Mucosa of gallbladder (tissue), 1 donor: ENCODE data around the gene SH3D19. TPM values are rescaled to one million over a fixed set of nuclear protein-coding genes. Genes with fewer than 3 reads are reported as not detected.
"Not testable (repeated sequence)": the region's sequence is repeated elsewhere in the genome, so short reads cannot be mapped to it uniquely, and the experiment has no call there.

Experiments
- DNase-seq: peaks from one replicate; pipeline ENCODE4 v3.0.0-alpha.2; 2020; ENCODE audit warnings: low spot score
- total RNA-seq: library from RNA; stranded (reverse); gene quantifications from one replicate; pipeline ENCODE4 v1.2.1, GENCODE V29; 2021
- donor health status: DM: no; HTN: no; CAD: no.

The SH3D19 gene
- total RNA-seq, 1 donor from 2014 or later = 136 TPM

- DNase-seq = no peak
These were observed 2.8 kb downstream of the SH3D19 start for GRCh38 chr4:151322570-151322969.

- DNase-seq = not testable (repeated sequence)
These were observed 3.2 kb downstream of the SH3D19 start for GRCh38 chr4:151322161-151322560.

- DNase-seq = no peak
These were observed 3.8 kb downstream of the SH3D19 start for GRCh38 chr4:151321586-151321985.

- no peak for DNase-seq
These were observed 5.9 kb downstream of the SH3D19 start for GRCh38 chr4:151319490-151319889.

- DNase-seq = no peak
These were observed 6.9 kb downstream of the SH3D19 start for GRCh38 chr4:151318307-151319006.

GRCh38 chr4:151316645-151317044, 8.8 kb downstream of the SH3D19 start:
- no peak for DNase-seq

GRCh38 chr4:151315212-151315886, 10.1 kb downstream of the SH3D19 start:
- DNase-seq = no peak

- DNase-seq = no peak
These were observed 10.9 kb downstream of the SH3D19 start for GRCh38 chr4:151314479-151314878.

- no peak for DNase-seq
These were observed 11.4 kb downstream of the SH3D19 start for GRCh38 chr4:151314010-151314355.

- DNase-seq = no peak
These were observed 11.9 kb downstream of the SH3D19 start for GRCh38 chr4:151313306-151314009.

- no peak for DNase-seq
These were observed 15.2 kb downstream of the SH3D19 start for GRCh38 chr4:151310124-151310728.

GRCh38 chr4:151304755-151305154, 20.6 kb downstream of the SH3D19 start:
- no peak for DNase-seq

GRCh38 chr4:151304226-151304625, 21.2 kb downstream of the SH3D19 start:
- no peak for DNase-seq

- no peak for DNase-seq
These were observed 23.0 kb downstream of the SH3D19 start for GRCh38 chr4:151302432-151302831.

GRCh38 chr4:151297170-151297569, 28.2 kb downstream of the SH3D19 start:
- DNase-seq = no peak

GRCh38 chr4:151296227-151296626, 29.2 kb downstream of the SH3D19 start:
- DNase-seq = no peak

GRCh38 chr4:151294833-151295496, 30.4 kb downstream of the SH3D19 start:
- DNase-seq = no peak

GRCh38 chr4:151292038-151292437, 33.4 kb downstream of the SH3D19 start:
- no peak for DNase-seq

- DNase-seq = no peak
These were observed 33.9 kb downstream of the SH3D19 start for GRCh38 chr4:151291485-151291884.

GRCh38 chr4:151287409-151287808, 38.0 kb downstream of the SH3D19 start:
- no peak for DNase-seq

GRCh38 chr4:151284534-151285245, 40.7 kb downstream of the SH3D19 start:
- DNase-seq = no peak
